HCT116 (cell line): ENCODE data around the gene INF2. TPM values are rescaled to one million over a fixed set of nuclear protein-coding genes. Genes with fewer than 3 reads are reported as not detected.

Experiments
- ATAC-seq: fragments of 200-7000 bp; cut with Tn5 transposase; 2 replicates; pipeline ENCODE4 v1.9.1; 2020; ENCODE audit warnings: mild to moderate bottlenecking, moderate library complexity
- BruUV-seq: library from RNA; stranded (reverse); fragments of 400-500 nt; replicated peaks from 2 replicates; lab custom pipeline; 2021; lab: Mats Ljungman, UMichigan
- CTCF ChIA-PET: fragments of 300-600 bp; sonication (Branson Sonifier 250); formaldehyde crosslinking; loops from one replicate; lab custom pipeline; 2021; ENCODE audit warnings: antibody characterized with exemption; lab: Charles Lee
- POLR2A ChIA-PET: fragments of 300-600, 350-600 bp; sonication (Branson Sonifier 250); formaldehyde crosslinking; loops from one replicate; lab custom pipeline; 2021; ENCODE audit warnings: antibody characterized with exemption; lab: Charles Lee
- RAD21 ChIA-PET, 2 experiments: fragments of 300-600 bp; sonication (Branson Sonifier 250); formaldehyde crosslinking; loops; one replicate each; lab custom pipeline; 2023; ENCODE audit warnings: low total read pairs in 2 of 2; ENCODE audit not compliant: uncharacterized antibody in 2 of 2, unreplicated experiment in 2 of 2, low non-redundant PET in 1 of 2; lab: Charles Lee
- DNase-seq: peaks from one replicate; pipeline ENCODE4 v3.0.0-alpha.2; 2010; ENCODE audit warnings: low read depth, low spot score
- H2AFZ ChIP-seq: fragments of 200-600 bp; shearing (Covaris generic), sonication (generic); 2 replicates; pipeline ENCODE4 v1.6.1; 2017; ENCODE audit warnings: low read depth, mixed run types, mixed read lengths, antibody characterized with exemption, low read length; ENCODE audit not compliant: poor library complexity, severe bottlenecking
- H3K27ac ChIP-seq: 2 replicates; pipeline ENCODE4 v1.5.1; 2012; ENCODE audit warnings: low read depth, low read length
- H3K27me3 ChIP-seq: fragments of 200-600 bp; sonication (generic); 2 replicates; pipeline ENCODE4 v1.6.1; 2016; ENCODE audit warnings: mixed run types, low read length, mixed read lengths; ENCODE audit not compliant: insufficient read depth
- H3K36me3 ChIP-seq, 2 experiments: fragments of 200-500 bp in 1 of 2; fragments of 200-600 bp in 1 of 2; sonication (Bioruptor generic) in 1 of 2; sonication (generic) in 1 of 2; 2 replicates each; pipeline versions ENCODE4 v1.5.1 to v1.6.1; 2014 to 2016; ENCODE audit warnings: low read length in 2 of 2, inconsistent platforms in 1 of 2, mixed read lengths in 1 of 2, mixed run types in 1 of 2; ENCODE audit not compliant: insufficient read depth in 2 of 2, control insufficient read depth in 1 of 2
- H3K4me1 ChIP-seq, 2 experiments: fragments of 200-600 bp in 1 of 2; sonication (generic) in 1 of 2; 2 replicates each; pipeline versions ENCODE4 v1.5.1 to v1.6.1; 2012 to 2017; ENCODE audit warnings: low read length in 2 of 2, inconsistent platforms in 1 of 2, mild to moderate bottlenecking in 1 of 2, mixed read lengths in 1 of 2, mixed run types in 1 of 2, moderate library complexity in 1 of 2; ENCODE audit not compliant: insufficient read depth in 2 of 2, control insufficient read depth in 1 of 2
- H3K4me2 ChIP-seq: fragments of 200-600 bp; sonication (generic); 2 replicates; pipeline ENCODE4 v1.6.1; 2017; ENCODE audit warnings: mixed run types, low read length, mixed read lengths
- H3K4me3 ChIP-seq, 2 experiments: fragments of 200-600 bp in 1 of 2; sonication (generic) in 1 of 2; replicated peaks in 1 of 2; 2 replicates each; pipeline ENCODE4 v1.5.1; 2011 to 2016; ENCODE audit warnings: low read length in 2 of 2, control low read depth in 1 of 2, low read depth in 1 of 2, mild to moderate bottlenecking in 1 of 2, mixed read lengths in 1 of 2, mixed run types in 1 of 2
- H3K79me2 ChIP-seq: fragments of 200-600 bp; sonication (generic); 2 replicates; pipeline ENCODE4 v1.6.1; 2017; ENCODE audit warnings: mild to moderate bottlenecking, mixed run types, low read length, moderate library complexity, mixed read lengths; ENCODE audit not compliant: insufficient read depth
- H3K9ac ChIP-seq: fragments of 200-600 bp; sonication (generic); 2 replicates; pipeline ENCODE4 v1.6.1; 2016; ENCODE audit warnings: low read length, mixed read lengths
- H3K9me2 ChIP-seq: fragments of 200-600 bp; sonication (generic), shearing (Covaris generic); 2 replicates; pipeline ENCODE4 v1.6.1; 2017; ENCODE audit warnings: mixed run types, mild to moderate bottlenecking, moderate library complexity; ENCODE audit not compliant: insufficient read depth
- H3K9me3 ChIP-seq, 2 experiments: fragments of 200-500 bp in 1 of 2; fragments of 200-600 bp in 1 of 2; sonication (Bioruptor generic) in 1 of 2; sonication (generic) in 1 of 2; 2 replicates each; pipeline ENCODE4 v1.6.1; 2014 to 2017; ENCODE audit warnings: low read length in 2 of 2, mixed read lengths in 2 of 2, inconsistent platforms in 1 of 2, low read depth in 1 of 2, mild to moderate bottlenecking in 1 of 2, mixed run types in 1 of 2, moderate library complexity in 1 of 2; ENCODE audit not compliant: control insufficient read depth in 1 of 2, insufficient read depth in 1 of 2
- H4K20me1 ChIP-seq: fragments of 200-600 bp; sonication (generic), shearing (Covaris generic); 2 replicates; pipeline ENCODE4 v1.6.1; 2017; ENCODE audit warnings: mixed run types, mild to moderate bottlenecking, moderate library complexity; ENCODE audit not compliant: insufficient read depth
- EZH2phosphoT487 ChIP-seq: fragments of 200-600 bp; IDR thresholded peaks from 2 replicates; pipeline ENCODE4 v1.6.1; 2018; ENCODE audit warnings: antibody characterized with exemption, borderline replicate concordance
- JUND ChIP-seq: IDR thresholded peaks from 2 replicates; pipeline ENCODE4 v1.6.1; 2012
- MAX ChIP-seq: IDR thresholded peaks from 2 replicates; pipeline ENCODE4 v1.6.1; 2012
- POLR2A ChIP-seq: IDR thresholded peaks from 2 replicates; pipeline ENCODE4 v1.7.0; 2011; ENCODE audit warnings: borderline replicate concordance; ENCODE audit not compliant: insufficient read depth, insufficient read length; ENCODE audit errors: extremely low read depth
- POLR2AphosphoS5 ChIP-seq: IDR thresholded peaks from 2 replicates; pipeline ENCODE4 v1.6.1; 2011; ENCODE audit warnings: mild to moderate bottlenecking, low read depth, low read length, moderate library complexity
- SRF ChIP-seq: IDR thresholded peaks from 2 replicates; pipeline ENCODE4 v1.6.1; 2012; ENCODE audit warnings: low read depth
- TCF7L2 ChIP-seq: IDR thresholded peaks from 2 replicates; pipeline ENCODE4 v1.7.0; 2011; ENCODE audit warnings: borderline replicate concordance, inconsistent platforms; ENCODE audit not compliant: insufficient read depth, insufficient read length; ENCODE audit errors: extremely low read depth
- YY1 ChIP-seq: IDR thresholded peaks from 2 replicates; pipeline ENCODE4 v1.6.1; 2011; ENCODE audit warnings: low read length, low read depth, moderate library complexity, mild to moderate bottlenecking; ENCODE audit not compliant: insufficient replicate concordance; ENCODE audit errors: extremely low read depth
- ZBTB33 ChIP-seq: IDR thresholded peaks from 2 replicates; pipeline ENCODE4 v1.6.1; 2011; ENCODE audit warnings: mild to moderate bottlenecking, low read length, moderate library complexity; ENCODE audit not compliant: insufficient replicate concordance; ENCODE audit errors: extremely low read depth
- ZFX ChIP-seq: fragments of 450-650 bp; IDR thresholded peaks from 2 replicates; pipeline ENCODE4 v1.6.1; 2017
- intact Hi-C: fragments of 100-400 bp; cut with micrococcal nuclease; formaldehyde crosslinking; loops from 2 replicates; pipeline ENCODE4 v1.10.0; 2022
- total RNA-seq: library from RNA; stranded (reverse); gene quantifications from one replicate; pipeline ENCODE4 v1.2.1, GENCODE V29; 2021; ENCODE audit not compliant: unreplicated experiment
- TF ChIP-seq, protein P1 (sequence below), 3 experiments: fragments of 200-600 bp in 1 of 3; sonication (generic) in 1 of 3; IDR thresholded peaks in 2 of 3; conservative IDR thresholded peaks in 1 of 3; 2 replicates each; pipeline ENCODE4 v1.5.1; 2012 to 2017; ENCODE audit warnings: low read depth in 2 of 3, low read length in 2 of 3, antibody characterized with exemption in 1 of 3, borderline replicate concordance in 1 of 3, control low read depth in 1 of 3, mild to moderate bottlenecking in 1 of 3, mixed read lengths in 1 of 3, mixed run types in 1 of 3, moderate library complexity in 1 of 3; ENCODE audit not compliant: insufficient read depth in 1 of 3

Gene INF2
- total RNA-seq, 1 experiment from 2014 or later = 95.8 TPM

GRCh38 chr14:104741108-104741802, 51.8 kb downstream of the INF2 start:
- H3K27me3 ChIP-seq = no peaks in the 10 kb centered on the region
- intact Hi-C loops = no loop called here
- TF ChIP-seq JUND = no peak
- TF ChIP-seq YY1 = no peak
- TF ChIP-seq MAX = no peak
- no peak for TF ChIP-seq POLR2A
- TF ChIP-seq ZBTB33 = no peak
- no peak for TF ChIP-seq ZFX
- TF ChIP-seq, all 23 proteins: peak for 0
- Histone ChIP-seq H3K27ac (no peak overlapping the region), H3K4me1 (no peaks in the 10 kb centered on the region), H3K9me2 (no peaks in the 10 kb centered on the region), H3K36me3 (no peaks in the 10 kb centered on the region), H3K4me2 (no peak overlapping the region), H3K9me3 (no peaks in the 10 kb centered on the region), H4K20me1 (no peaks in the 10 kb centered on the region), H3K9ac (no peak overlapping the region), H2AFZ (no peak overlapping the region), H3K4me3 (no peak overlapping the region), H3K79me2 (no peaks in the 10 kb centered on the region)
- CTCF ChIA-PET = no interaction called here
- ATAC-seq (no peak), DNase-seq (no peak)
- RAD21 ChIA-PET = no interaction called here
- POLR2A ChIA-PET = no interaction called here
- BruUV-seq = no TSS peak

DNA sequence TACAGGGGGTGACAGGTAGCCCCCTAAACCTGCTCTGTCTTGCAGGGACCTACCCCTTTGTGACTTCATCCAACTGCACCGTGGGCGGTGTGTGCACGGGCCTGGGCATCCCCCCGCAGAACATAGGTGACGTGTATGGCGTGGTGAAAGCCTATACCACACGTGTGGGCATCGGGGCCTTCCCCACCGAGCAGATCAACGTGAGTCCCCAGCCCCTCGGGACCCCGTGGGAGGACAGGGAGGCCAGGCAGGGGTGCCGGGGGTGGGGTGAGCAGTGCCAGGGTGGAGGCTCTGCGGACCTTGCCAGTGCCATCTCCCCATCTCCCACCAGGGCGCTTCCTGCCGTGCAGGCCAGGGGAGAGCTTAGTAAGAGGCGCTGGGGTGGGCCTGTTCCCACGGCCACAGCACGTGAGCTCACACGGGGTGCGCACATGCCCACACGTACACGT, 52.4 kb downstream of the INF2 start:
- Histone ChIP-seq H3K79me2 (no peaks in the 10 kb centered on the region), H3K9me2 (no peaks in the 10 kb centered on the region), H3K4me2 (no peak overlapping the region), H3K27ac (no peak overlapping the region), H3K27me3 (no peaks in the 10 kb centered on the region), H2AFZ (no peak overlapping the region), H3K36me3 (no peaks in the 10 kb centered on the region), H4K20me1 (no peaks in the 10 kb centered on the region), H3K9ac (no peak overlapping the region), H3K9me3 (no peaks in the 10 kb centered on the region), H3K4me1 (no peaks in the 10 kb centered on the region), H3K4me3 (no peak overlapping the region)
- intact Hi-C loops = no loop called here
- ATAC-seq (no peak), DNase-seq (no peak)
- POLR2A ChIA-PET = no interaction called here
- BruUV-seq = no TSS peak
- CTCF ChIA-PET = no interaction called here
- RAD21 ChIA-PET = no interaction called here
- TF ChIP-seq, protein P1, sequence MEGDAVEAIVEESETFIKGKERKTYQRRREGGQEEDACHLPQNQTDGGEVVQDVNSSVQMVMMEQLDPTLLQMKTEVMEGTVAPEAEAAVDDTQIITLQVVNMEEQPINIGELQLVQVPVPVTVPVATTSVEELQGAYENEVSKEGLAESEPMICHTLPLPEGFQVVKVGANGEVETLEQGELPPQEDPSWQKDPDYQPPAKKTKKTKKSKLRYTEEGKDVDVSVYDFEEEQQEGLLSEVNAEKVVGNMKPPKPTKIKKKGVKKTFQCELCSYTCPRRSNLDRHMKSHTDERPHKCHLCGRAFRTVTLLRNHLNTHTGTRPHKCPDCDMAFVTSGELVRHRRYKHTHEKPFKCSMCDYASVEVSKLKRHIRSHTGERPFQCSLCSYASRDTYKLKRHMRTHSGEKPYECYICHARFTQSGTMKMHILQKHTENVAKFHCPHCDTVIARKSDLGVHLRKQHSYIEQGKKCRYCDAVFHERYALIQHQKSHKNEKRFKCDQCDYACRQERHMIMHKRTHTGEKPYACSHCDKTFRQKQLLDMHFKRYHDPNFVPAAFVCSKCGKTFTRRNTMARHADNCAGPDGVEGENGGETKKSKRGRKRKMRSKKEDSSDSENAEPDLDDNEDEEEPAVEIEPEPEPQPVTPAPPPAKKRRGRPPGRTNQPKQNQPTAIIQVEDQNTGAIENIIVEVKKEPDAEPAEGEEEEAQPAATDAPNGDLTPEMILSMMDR (IDR thresholded peaks at IDR 0.05 in 2 of 3, conservative IDR thresholded peaks at IDR 0.05 in 1 of 3; ENCODE audit: borderline replicate concordance in 1 of 3, insufficient read depth in 1 of 3, low read depth in 2 of 3, low read length in 2 of 3) = no peak
- TF ChIP-seq ZFX (no peak), EZH2phosphoT487 (no peak), POLR2AphosphoS5 (no peak), SRF (no peak), TCF7L2 (no peak)
